GM19397 (cell line): Measurements from ENCODE around the gene MAG.

Experiments
- ATAC-seq: cut with Tn5 transposase; IDR thresholded peaks from one replicate; pipeline ENCODE4 v1.9.1; 2021; ENCODE audit warnings: mild to moderate bottlenecking, moderate library complexity; ENCODE audit not compliant: unreplicated experiment

The MAG gene

DNA sequence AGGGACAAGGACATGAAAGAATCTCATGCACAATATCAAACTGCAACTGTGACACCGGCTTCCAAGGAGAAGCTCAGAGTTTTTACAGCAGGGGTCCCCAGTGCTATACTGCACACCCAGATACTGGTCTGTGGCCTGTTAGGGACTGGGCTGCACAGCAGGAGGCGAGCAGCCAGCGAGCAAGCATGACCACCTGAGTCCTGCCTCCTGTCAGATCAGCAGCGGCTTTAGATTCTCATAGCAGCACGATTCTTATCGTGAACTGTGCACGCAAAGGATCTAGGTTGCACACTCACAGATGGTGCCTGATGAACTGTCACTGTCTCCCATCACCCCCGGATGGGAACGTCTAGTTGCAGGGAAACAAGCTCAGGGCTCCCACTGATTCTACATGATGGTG is 23.9 kb downstream of the MAG start:
- ATAC-seq = no peak

DNA sequence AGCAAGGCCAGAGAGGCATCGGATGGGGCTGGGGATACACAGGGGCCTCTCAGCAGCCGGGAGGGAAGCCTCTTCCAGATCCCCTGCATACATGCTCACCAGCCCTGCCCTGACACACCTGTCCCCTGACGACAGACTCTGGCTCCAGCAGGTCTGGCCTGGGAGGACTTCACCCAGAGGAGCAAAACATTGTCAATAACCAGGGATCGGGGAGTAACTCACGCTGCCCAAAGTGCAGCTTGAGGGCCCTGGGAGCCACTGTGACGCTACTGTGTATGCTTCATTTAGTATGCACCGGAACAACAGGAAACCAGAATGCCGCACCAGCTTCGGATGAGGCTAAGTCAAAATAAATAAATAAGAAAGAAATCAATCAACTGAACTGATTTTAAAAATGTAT is 24.6 kb downstream of the MAG start:
- no peak for ATAC-seq

DNA sequence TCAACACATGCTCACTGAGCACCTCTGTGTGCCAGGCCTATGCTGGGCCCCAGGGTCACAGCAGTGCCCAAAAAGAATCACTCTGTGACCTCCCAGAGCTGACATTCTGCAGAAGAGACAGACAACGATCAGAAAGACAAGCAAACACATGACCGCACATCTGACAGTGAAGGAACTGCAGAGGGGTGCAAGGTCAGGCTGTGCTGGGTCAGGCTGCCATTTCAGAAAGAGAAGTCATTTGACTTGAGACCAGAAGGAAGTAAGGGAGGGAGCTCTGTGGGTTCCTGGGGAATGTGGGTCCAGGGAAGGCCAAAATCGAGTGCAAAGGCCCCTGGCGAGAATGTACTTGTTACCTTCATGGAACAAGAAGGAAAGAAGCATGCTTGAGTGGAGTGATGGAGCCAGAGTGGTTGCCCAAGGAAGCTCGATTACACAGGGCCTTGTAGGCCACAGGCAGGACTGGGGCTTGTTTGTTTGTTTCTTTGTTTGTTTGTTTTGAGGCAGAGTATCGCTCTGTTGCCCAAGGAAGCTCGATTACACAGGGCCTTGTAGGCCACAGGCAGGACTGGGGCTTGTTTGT is 25.6 kb downstream of the MAG start:
- no peak for ATAC-seq

DNA sequence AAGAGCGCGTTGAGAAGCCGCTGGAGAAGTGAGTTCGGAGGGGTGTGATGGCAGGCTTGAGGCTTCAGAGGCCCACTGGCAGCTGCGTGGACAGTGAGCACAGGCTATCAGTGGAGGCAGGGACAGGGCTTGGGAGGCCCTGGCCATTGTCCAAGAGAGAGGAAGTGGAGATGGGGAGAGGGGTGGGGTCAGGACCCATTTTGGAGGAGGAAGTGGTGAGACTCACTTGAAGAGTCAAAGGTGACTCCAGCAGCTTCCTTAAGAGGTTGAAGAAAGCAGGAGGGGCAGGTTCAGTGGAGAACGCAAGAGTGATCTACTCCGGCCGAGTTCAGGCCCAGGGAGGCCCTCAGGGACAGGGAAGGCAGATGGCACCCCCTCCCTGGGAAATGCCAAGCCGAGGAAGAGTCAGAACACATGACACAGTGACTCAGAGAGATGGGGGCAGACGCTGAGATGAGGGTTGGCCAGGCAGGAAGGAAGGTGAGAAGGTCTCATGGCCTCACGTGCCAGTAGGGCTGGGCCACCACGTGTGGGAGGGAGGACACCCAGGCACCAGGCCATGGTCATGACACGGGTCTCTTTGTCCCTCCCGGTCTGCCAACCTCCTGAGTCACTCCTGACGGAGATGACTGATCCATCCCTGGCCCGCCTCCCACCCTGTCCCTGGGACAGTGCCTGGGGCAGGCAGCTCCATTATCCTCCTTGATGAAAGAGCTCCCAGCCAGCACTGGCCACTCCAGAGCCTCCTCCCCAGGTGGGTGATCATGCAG is 26.9 kb downstream of the MAG start:
- ATAC-seq = no peak

DNA sequence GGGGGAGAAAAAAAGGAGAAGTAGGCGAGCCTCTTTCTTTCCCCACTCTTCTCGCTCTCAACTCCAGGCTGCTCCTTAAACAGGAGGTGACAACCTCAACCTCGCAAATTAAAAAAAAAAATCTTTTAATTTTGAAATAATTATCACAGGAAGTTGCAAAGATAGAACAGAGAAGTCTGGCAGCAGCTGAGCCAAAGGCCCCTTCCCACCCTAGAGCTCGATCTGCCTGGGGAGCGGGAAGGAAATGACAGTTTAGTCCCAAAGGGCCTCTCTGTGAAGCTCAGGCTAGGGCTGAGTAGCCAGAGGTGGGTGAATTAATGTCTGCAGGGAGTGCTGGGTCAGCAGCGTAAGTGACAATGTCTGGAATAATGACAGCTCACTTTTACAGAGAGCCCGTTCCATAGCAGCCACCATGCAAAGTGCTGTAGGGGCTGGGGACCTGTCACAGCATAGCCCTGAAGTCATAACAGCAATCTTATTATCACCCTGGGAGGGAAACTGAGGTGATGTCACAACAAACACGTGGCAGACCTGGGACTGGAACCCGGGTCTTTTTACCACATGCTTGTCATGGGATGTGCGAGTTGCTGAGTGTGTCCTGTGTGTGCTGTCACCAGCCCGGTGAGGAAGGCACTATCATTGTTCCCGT is 28.2 kb downstream of the MAG start:
- ATAC-seq = no peak

DNA sequence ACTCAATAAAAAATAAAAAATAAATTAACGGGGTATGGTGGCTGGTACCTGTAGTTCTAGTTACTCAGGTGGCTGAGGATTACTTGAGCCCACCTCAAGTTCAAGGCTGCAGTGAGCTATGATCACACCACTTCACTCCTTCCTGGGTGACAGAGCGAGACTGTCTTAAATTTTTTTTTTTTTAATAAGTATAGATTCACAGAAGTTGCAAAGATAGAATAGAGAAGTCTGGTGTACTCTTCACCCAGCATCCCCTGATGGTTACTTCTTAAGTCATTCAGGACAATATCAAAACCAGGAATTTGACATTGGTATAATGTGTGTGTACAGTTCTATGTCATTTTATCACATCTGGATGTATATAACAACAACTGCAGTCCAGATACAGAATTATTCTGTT is 29.3 kb downstream of the MAG start:
- ATAC-seq = no peak

DNA sequence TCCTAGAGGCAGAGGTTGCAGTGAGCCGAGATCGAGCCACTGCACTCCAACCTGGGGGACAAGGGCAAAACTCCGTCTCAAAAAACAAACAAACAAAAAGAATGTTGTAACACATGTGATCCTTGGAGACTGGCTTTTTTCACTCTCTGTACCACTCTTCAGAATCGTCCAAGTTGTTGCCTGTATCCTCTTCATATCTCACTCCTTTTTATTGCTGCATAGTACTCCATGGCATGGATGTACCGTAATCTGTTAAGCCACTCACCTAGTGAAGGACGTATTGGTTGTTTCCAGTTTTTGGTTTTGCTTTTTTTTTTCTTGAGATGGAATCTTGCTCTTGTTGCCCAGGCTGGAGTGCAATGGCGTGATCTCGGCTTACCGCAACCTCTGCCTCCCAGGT is 30.1 kb downstream of the MAG start:
- ATAC-seq = no peak

DNA sequence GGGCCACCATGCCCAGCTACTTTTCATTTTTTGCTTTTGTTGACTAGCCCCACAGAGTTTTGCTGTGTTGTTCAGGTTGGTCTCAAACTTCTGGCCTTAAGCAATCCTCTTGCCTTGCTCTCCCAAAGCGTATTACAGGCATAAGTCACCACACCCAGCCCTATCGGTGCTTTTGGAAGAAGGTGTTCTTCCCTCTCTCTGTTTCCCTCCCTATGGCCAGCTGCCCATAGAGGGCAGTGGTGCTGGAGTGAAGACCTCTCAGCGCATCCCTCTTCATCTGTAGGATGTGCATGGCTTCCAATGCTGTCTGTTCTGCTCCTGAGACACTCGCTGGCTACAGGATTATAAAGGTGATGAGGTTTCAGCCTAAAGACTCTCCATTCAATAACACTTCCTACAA is 35.7 kb downstream of the MAG start:
- no peak for ATAC-seq

DNA sequence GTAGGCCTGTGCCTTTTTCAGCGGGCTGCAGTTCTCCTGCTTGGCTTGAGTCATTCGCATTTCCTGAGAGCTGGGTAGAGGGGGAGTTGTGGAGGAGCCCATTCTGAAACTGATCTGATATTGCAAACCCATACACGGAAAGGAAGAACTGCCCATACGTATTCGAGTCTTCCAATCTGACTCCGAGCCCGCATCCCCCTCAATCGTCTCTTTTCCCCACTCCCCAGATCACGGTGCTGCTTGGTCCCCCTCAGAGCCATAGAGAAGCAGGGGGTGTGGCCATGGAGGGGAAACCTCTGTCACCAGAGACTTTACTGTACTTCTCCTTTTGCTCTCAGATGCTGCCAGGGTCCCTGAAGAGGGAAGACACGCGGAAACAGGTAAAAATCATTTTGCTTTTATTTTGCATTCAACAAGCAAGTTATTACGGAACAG is 36.9 kb downstream of the MAG start, which contains the start of gene CD22:
TSS of gene CD22 (plus strand) at position 337 of the 435 bp plus-strand sequence. CDS start 2,854 bp downstream, outside the sequence.
- no peak for ATAC-seq

DNA sequence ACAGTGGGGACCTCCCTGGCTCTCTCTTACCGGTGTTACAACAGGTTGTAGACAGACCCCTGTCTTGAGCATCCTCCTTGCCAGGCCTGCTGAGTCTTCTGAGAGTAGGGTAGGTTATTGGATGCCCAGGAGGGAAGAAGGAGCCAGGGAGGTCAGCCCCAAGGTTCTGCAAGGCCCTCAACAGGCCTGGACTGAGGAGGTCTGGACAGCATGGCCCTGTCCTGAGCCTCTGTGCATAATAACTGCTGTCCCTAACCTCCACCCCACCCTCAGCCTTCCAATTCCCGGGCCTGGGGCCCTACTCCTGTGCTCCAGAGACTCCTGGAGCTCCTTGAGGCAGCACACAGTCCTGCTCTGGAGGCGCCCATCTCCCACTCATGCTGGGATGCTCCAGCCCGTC is 37.4 kb downstream of the MAG start:
- no peak for ATAC-seq

DNA sequence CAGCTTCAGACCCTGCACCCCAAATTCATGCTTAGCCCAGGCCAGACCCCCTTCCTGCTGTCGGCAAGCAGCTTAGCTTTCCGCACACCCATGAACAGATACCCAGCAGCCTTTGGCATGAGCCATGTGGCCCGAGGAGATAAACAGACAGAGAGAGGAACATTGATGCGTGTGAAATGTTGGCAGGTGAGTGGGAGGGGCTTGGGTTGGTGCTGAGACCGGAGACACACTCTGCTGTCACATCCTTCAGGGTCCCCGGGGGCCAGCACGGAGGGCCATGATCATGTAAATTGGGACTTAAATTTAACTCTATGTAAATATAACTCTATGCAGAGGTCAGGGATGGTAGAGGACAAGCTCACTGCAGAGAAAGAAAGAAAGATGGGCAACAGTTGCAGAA is 38.5 kb downstream of the MAG start:
- peak; percentile 65 for ATAC-seq

DNA sequence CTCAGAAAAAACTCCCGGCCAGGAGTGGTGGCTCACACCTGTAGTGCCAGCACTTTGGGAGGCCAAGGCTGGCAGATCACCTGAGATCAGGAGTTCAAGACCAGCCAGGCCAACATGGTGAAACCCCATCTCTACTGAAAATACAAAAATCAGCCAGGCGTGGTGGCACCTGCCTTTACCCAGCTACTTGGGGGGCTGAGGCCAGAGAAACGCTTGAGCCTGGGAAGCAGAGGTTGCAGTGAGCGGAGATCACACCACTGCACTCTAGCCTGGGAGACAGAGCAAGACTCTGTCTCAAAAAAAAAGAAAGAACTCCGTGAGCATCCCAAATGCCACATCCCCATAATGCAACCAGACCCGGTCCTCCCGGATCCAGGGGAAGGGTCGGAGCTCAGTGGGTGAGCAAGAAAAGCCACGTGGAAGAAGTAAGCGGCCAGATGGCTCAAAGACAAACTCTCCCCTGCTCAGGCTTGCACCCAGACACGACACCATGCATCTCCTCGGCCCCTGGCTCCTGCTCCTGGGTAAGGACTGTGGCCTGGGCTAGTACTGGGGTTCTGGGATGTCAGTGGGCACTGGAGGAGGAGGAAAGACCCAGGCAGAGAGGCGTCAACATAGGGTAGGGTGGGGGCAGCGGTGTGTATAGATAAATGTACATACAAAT is 39.7 kb downstream of the MAG start:
- no peak for ATAC-seq

DNA sequence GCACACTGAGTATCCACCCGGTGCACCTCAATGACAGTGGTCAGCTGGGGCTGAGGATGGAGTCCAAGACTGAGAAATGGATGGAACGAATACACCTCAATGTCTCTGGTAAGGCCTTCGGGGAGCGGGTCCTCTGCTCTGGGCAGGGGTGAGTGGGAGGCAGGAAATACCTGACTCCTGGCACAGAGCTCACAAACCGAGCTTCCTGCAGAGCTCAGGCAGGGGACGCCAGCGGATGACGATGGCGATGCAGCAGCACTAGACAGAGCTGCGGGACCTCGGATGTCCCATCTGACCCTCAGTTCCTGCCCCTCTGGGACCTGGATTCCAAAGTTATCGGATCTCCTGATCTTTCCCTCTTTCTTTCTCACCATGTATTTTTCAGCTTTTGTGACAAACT is 40.9 kb downstream of the MAG start:
- no peak for ATAC-seq

DNA sequence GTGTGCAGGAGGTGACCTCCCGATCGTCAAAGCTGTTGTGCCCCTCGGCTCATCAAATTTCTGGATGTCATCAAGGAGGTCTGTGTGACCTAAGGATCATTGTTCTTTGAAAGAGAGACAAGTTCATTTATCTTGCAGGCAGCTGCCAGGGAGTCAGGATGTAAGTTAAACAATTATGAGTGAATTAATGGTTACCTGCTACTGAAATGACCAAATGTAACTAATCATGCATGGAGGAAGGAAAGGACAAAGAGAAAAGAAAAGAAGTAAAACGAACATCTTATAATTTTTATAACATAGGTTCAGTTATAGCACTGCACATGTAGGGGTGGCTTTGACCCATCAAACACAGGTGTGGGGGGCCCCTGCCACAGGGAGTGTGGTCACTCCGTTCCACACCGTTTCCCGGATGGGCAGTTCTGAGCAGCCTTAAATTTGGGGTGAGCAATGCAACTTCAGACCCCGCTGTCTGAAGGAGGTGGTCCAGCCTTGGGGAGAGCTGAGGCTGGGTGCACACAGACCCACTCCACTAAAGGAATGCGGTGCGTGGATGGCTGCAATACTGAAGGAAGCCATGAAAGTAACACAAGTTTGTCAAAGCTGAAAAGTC is 42.3 kb downstream of the MAG start:
- no peak for ATAC-seq

DNA sequence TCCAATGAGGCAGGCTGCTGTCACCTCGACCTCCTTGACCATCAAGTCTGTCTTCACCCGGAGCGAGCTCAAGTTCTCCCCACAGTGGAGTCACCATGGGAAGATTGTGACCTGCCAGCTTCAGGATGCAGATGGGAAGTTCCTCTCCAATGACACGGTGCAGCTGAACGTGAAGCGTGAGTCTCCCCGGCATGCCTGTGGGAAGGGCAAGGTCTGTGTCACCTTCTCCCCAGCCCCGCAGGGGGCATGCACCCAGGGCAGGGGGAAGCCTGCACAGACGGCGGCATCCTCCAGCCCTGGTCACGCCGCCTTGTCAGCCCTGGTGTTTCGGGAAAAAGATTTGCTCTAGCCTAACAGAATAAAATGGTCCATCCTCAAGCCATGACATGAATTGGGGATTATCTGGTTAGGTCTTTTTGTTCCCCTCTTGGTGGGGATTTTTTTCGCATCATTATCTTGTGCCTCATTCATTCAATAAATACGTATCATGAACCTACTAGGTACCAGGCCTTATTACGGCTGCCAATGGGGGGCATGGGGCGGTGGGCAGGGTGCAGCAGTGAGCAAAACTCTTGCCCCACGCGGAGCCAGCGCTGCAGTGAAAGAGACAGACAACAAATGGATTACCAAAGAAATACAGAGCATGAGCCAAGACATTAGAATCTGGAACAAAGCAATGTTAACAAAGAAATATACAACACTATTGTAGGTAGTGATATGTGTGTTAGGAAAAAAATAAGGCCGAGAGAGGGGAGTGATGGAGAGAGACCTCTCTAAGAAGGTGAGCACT is 44.4 kb downstream of the MAG start:
- ATAC-seq = no peak

DNA sequence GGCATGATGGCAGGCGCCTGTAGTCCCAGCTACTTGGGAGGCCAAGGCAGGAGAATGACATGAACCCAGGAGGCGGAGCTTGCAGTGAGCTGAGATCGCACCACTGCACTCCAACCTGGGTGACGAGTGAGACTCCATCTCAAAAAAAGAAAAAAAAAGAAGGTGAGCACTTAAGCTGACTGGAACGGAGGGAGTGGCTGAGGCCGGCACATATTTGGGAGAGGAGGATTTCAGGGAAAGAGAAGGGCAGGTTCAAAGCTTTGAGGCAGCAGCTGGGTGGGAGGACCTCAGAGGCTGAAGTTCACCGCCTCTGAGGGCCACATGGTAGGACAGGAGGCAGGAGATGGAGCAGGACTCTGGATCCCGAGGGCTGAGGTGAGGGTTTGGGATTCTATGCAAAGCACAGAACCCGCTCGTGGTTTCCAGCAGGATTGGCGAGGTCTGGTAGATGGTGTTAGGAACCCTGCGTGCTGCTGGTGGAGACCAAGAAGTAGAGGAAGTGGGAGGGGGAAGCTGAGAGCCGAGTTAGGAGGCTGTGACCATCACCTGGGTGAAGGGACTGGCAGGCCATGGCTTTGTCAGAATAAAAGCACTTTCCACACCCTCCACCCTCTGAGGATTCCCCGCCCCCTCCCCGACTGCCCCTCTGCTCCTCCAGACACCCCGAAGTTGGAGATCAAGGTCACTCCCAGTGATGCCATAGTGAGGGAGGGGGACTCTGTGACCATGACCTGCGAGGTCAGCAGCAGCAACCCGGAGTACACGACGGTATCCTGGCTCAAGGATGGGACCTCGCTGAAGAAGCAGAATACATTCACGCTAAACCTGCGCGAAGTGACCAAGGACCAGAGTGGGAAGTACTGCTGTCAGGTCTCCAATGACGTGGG is 45.4 kb downstream of the MAG start:
- ATAC-seq = no peak

DNA sequence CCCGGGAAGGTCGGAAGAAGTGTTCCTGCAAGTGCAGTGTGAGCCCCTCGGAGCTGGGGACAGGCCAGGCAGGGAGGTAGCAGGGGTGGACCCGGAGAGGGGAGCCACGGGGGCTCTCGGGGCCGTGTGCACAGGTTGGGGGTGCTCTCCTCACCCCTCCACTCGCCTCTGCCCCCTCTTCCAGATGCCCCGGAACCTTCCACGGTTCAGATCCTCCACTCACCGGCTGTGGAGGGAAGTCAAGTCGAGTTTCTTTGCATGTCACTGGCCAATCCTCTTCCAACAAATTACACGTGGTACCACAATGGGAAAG is 46.0 kb downstream of the MAG start:
- ATAC-seq = no peak

DNA sequence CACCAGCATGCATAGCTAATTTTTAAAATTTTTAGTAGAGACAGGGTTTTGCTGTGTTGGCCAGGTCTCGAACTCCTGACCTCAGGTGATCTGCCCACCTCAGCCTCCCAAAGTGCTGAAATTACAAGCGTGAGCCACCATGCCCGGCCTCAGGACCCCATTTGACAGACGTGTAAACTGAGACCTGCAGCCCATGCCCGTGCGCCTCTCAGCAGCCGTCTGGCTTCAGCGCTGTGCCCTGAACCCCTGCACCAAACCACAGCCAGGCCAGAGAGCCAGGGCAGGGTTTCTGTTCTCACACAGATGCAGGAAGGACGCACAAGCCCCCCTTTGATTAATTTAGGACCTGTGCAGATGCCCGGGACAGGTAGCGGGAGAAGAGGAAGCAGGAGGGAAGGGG is 48.5 kb downstream of the MAG start:
- no peak for ATAC-seq

DNA sequence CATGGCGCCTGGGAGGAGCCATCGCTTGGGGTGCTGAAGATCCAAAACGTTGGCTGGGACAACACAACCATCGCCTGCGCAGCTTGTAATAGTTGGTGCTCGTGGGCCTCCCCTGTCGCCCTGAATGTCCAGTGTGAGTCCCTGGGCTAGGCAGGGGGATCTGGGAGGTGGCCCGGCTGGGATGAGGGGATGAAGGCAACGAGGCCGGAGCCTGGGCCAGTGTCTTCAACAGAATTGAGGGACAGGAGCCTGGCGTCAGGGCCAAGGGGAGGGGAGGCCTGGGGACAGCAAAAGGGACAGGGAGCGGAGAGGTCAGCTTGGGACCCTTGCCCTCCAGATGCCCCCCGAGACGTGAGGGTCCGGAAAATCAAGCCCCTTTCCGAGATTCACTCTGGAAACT is 49.0 kb downstream of the MAG start:
- no peak for ATAC-seq
